Activated T-cell treated with anti-CD3 and anti-CD28 coated beads, Interleukin-2, amount 50 U/mL, for 72 hours (primary cell): ENCODE measurements around the gene TEX19. TPM values are rescaled to one million over a fixed set of nuclear protein-coding genes. Genes with fewer than 3 reads are reported as not detected.
"Not testable (repeated sequence)": the region's sequence is repeated elsewhere in the genome, so short reads cannot be mapped to it uniquely, and the experiment has no call there.

Experiments
- ATAC-seq, 2 donors: fragments of 150-1000 bp; cut with Tn5 transposase; replicated peaks in 1 of 2; 2 replicates each; pipeline ENCODE4 v1.10.0; 2021; ENCODE audit warnings: moderate library complexity in 2 of 2, mild to moderate bottlenecking in 1 of 2
- DNase-seq, 2 donors: peaks; one replicate each; pipeline ENCODE4 v3.0.0; 2021 to 2022; ENCODE audit warnings: mixed read lengths in 1 of 2
- H3K27ac Mint-ChIP-seq: one replicate; pipeline ENCODE4 v1.8.0; 2022; ENCODE audit warnings: mild to moderate bottlenecking, moderate library complexity, mixed read lengths
- H3K27me3 Mint-ChIP-seq: one replicate; pipeline ENCODE4 v1.8.0; 2022; ENCODE audit warnings: low read depth, mixed read lengths
- H3K36me3 Mint-ChIP-seq, 2 donors: one replicate each; pipeline ENCODE4 v1.8.0; 2022; ENCODE audit warnings: mixed read lengths in 2 of 2, mild to moderate bottlenecking in 1 of 2; ENCODE audit not compliant: insufficient read depth in 2 of 2
- H3K4me1 Mint-ChIP-seq: one replicate; pipeline ENCODE4 v1.8.0; 2022; ENCODE audit warnings: low read depth, mixed read lengths
- H3K4me3 Mint-ChIP-seq, 2 donors: one replicate each; pipeline ENCODE4 v1.8.0; 2022; ENCODE audit warnings: mild to moderate bottlenecking in 2 of 2, mixed read lengths in 2 of 2, moderate library complexity in 2 of 2
- H3K9me3 Mint-ChIP-seq, 2 donors: one replicate each; pipeline ENCODE4 v1.8.0; 2022; ENCODE audit warnings: mixed read lengths in 2 of 2
- total RNA-seq, 2 donors: library from RNA; stranded (reverse); gene quantifications; one replicate each; pipeline ENCODE4 v1.2.3, GENCODE V29; 2022

TEX19 gene
- total RNA-seq, 2 donors from 2014 or later: 0.17 TPM; not detected in 1

- H3K9me3 Mint-ChIP-seq: no peaks in the 10 kb centered on the region
- DNase-seq (no peak), ATAC-seq (peak in 1 of 2 donors; percentile 28)
- no peak overlapping the region for H3K4me3 Mint-ChIP-seq
- no peak overlapping the region for H3K27ac Mint-ChIP-seq
- peaks cover 0 to 3% of the 10 kb centered on the region in 2 donors for H3K36me3 Mint-ChIP-seq
- H3K27me3 Mint-ChIP-seq: no peaks in the 10 kb centered on the region
- H3K4me1 Mint-ChIP-seq: peaks cover 20% of the 10 kb centered on the region
These were observed 20.0 kb upstream of the TEX19 start for GRCh38 chr17:82338858-82339633.

- Mint-ChIP-seq H3K36me3 (peaks cover 0 to 3% of the 10 kb centered on the region in 2 donors), H3K27ac (no peak overlapping the region), H3K4me3 (no peak overlapping the region), H3K9me3 (no peaks in the 10 kb centered on the region), H3K27me3 (no peaks in the 10 kb centered on the region), H3K4me1 (peaks cover 13% of the 10 kb centered on the region)
- DNase-seq (no peak), ATAC-seq (no peak)
These were observed 19.1 kb upstream of the TEX19 start for GRCh38 chr17:82339634-82340580.

- Mint-ChIP-seq H3K27me3 (peaks cover 6% of the 10 kb centered on the region), H3K36me3 (peaks cover 0 to 2% of the 10 kb centered on the region in 2 donors), H3K9me3 (no peaks in the 10 kb centered on the region), H3K4me3 (no peak overlapping the region), H3K27ac (no peak overlapping the region), H3K4me1 (no peaks in the 10 kb centered on the region)
- DNase-seq (no peak), ATAC-seq (no peak)
These were observed 16.5 kb upstream of the TEX19 start for GRCh38 chr17:82342361-82343079.

- no peaks in the 10 kb centered on the region for H3K4me1 Mint-ChIP-seq
- H3K36me3 Mint-ChIP-seq: peaks cover 0 to 2% of the 10 kb centered on the region in 2 donors
- H3K27ac Mint-ChIP-seq: no peak overlapping the region
- H3K27me3 Mint-ChIP-seq: peaks cover 6% of the 10 kb centered on the region
- no peak for DNase-seq
- ATAC-seq: no peak
- no peaks in the 10 kb centered on the region for H3K9me3 Mint-ChIP-seq
- no peak overlapping the region for H3K4me3 Mint-ChIP-seq
These were observed 15.5 kb upstream of the TEX19 start for GRCh38 chr17:82343560-82343959.

- Mint-ChIP-seq H3K27me3 (peaks cover 6% of the 10 kb centered on the region), H3K36me3 (peaks cover 0 to 2% of the 10 kb centered on the region in 2 donors), H3K4me1 (no peaks in the 10 kb centered on the region), H3K27ac (no peak overlapping the region), H3K4me3 (no peak overlapping the region), H3K9me3 (no peaks in the 10 kb centered on the region)
- no peak for ATAC-seq
- no peak for DNase-seq
These were observed 14.7 kb upstream of the TEX19 start for GRCh38 chr17:82344175-82344907.

- peaks cover 6% of the 10 kb centered on the region for H3K27me3 Mint-ChIP-seq
- no peak overlapping the region for H3K4me3 Mint-ChIP-seq
- peaks cover 0 to 2% of the 10 kb centered on the region in 2 donors for H3K36me3 Mint-ChIP-seq
- DNase-seq (no peak), ATAC-seq (no peak)
- no peaks in the 10 kb centered on the region for H3K9me3 Mint-ChIP-seq
- H3K27ac Mint-ChIP-seq: no peak overlapping the region
- H3K4me1 Mint-ChIP-seq: peaks cover 2% of the 10 kb centered on the region
These were observed 13.7 kb upstream of the TEX19 start for GRCh38 chr17:82345151-82345976.

- H3K9me3 Mint-ChIP-seq: no peaks in the 10 kb centered on the region
- ATAC-seq (no peak), DNase-seq (no peak)
- H3K4me3 Mint-ChIP-seq: no peak overlapping the region
- H3K36me3 Mint-ChIP-seq: no peaks in the 10 kb centered on the region
- H3K4me1 Mint-ChIP-seq: peaks cover 10% of the 10 kb centered on the region
- H3K27ac Mint-ChIP-seq: no peak overlapping the region
- peaks cover 6% of the 10 kb centered on the region for H3K27me3 Mint-ChIP-seq
These were observed 12.4 kb upstream of the TEX19 start for GRCh38 chr17:82346342-82347300.

- not testable (repeated sequence) for DNase-seq, H3K4me3 Mint-ChIP-seq, H3K27ac Mint-ChIP-seq, H3K36me3 Mint-ChIP-seq, ATAC-seq, H3K27me3 Mint-ChIP-seq, H3K9me3 Mint-ChIP-seq
- H3K4me1 Mint-ChIP-seq: peaks cover 18% of the 10 kb centered on the region
These were observed 11.1 kb upstream of the TEX19 start for GRCh38 chr17:82347994-82348393.

- H3K4me1 Mint-ChIP-seq: peaks cover 18% of the 10 kb centered on the region
- no peaks in the 10 kb centered on the region for H3K9me3 Mint-ChIP-seq
- no peak overlapping the region for H3K4me3 Mint-ChIP-seq
- no peak overlapping the region for H3K27ac Mint-ChIP-seq
- H3K36me3 Mint-ChIP-seq: no peaks in the 10 kb centered on the region
- no peak for DNase-seq
- H3K27me3 Mint-ChIP-seq: peaks cover 6% of the 10 kb centered on the region
- no peak for ATAC-seq
These were observed 10.6 kb upstream of the TEX19 start for GRCh38 chr17:82348434-82348833.

GRCh38 chr17:82348866-82349265, 10.2 kb upstream of the TEX19 start:
- ATAC-seq (no peak), DNase-seq (no peak)
- peaks cover 6% of the 10 kb centered on the region for H3K27me3 Mint-ChIP-seq
- H3K9me3 Mint-ChIP-seq: no peaks in the 10 kb centered on the region
- peaks cover 18% of the 10 kb centered on the region for H3K4me1 Mint-ChIP-seq
- no peak overlapping the region for H3K27ac Mint-ChIP-seq
- H3K36me3 Mint-ChIP-seq: no peaks in the 10 kb centered on the region
- no peak overlapping the region for H3K4me3 Mint-ChIP-seq

- H3K36me3 Mint-ChIP-seq: no peaks in the 10 kb centered on the region
- DNase-seq (no peak), ATAC-seq (no peak)
These were observed 9.8 kb upstream of the TEX19 start for GRCh38 chr17:82349287-82349701.

More at GRCh38 chr17:82349287-82349701, 9.8 kb upstream of the TEX19 start:
- peaks cover 18% of the 10 kb centered on the region for H3K4me1 Mint-ChIP-seq
- H3K9me3 Mint-ChIP-seq: no peaks in the 10 kb centered on the region
- no peak overlapping the region for H3K4me3 Mint-ChIP-seq
- peaks cover 6% of the 10 kb centered on the region for H3K27me3 Mint-ChIP-seq
- H3K27ac Mint-ChIP-seq: no peak overlapping the region
